Measurements from ENCODE around the gene FCRLB.

The FCRLB gene

DNA sequence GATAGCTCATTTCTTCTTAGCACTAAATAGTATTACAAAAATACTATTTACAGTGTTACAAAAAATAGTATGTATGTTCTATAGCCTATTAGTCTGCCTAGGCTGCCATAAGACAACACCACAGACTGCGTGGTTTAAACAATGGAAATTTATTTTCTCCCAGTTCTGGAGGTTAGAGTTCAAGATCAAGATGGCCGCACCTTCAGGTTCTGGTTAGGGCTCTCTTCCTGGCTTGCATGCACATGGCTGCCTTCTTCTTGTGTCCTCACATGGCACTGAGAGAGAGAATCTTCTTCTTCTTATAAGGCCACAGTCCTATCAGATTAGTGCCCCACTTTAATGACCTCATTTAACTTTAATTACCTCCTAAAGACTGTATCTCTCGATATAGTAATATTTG is 48.9 kb downstream of the FCRLB start:
- DNase-seq (ENCODE audit: low read depth in 1 of 2, low spot score in 1 of 2): no peak
- in situ Hi-C loops (cut with HindIII; ENCODE audit: low pct_unique_long_range_greater_than_20kb, low sequenced_read_pairs): no loop called here
- TF ChIP-seq JUND (IDR thresholded peaks at IDR 0.05; ENCODE audit: low read depth): no peak

DNA sequence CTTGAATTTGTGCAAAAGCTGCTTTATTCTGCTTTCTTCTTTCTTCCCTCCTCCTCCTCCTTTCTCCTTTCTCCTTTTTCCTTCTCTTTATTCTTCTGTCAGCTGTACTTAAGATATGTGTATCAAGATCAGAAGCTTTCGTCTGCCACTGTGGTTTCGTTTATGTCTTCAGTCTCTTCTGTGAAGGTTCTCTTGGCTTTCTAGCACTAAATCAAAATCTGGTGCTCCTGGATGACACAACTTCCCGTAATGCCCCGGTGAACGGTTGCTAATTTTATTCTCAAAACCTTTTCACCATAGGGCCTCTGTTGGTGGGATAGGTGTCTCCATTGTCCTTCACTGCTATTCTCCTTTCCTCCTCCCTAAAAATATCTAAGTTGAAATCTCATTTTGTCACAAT is 49.8 kb downstream of the FCRLB start:
- no peak for DNase-seq (ENCODE audit: low read depth in 1 of 2, low spot score in 1 of 2)
- no peak for TF ChIP-seq JUND (IDR thresholded peaks at IDR 0.05; ENCODE audit: low read depth)
- in situ Hi-C loops (cut with HindIII; ENCODE audit: low pct_unique_long_range_greater_than_20kb, low sequenced_read_pairs): no loop called here

DNA sequence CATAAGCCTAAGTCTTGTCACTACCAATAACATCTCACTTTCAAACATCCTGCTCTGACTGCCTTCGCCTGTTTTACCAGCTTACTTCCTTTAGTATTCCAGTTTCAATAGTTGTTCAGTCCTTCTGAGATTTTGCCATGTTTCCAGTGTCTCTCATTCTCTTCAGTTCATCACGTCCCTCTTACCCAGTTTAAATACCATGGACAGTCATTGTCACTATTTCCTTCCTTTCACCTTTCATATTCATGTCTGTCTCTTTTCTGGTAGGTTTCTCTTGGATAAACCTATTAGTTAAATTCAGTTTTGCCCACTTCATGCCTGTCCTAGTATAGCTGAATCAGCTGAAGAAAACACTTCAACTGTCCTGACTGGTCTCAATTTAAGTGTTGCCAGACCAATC is 50.6 kb downstream of the FCRLB start:
- no peak for TF ChIP-seq JUND (IDR thresholded peaks at IDR 0.05; ENCODE audit: low read depth)
- peak in 1 of 2 experiments; percentile 12 for DNase-seq (ENCODE audit: low read depth in 1 of 2, low spot score in 1 of 2)
- in situ Hi-C loops (cut with HindIII; ENCODE audit: low pct_unique_long_range_greater_than_20kb, low sequenced_read_pairs): no loop called here

DNA sequence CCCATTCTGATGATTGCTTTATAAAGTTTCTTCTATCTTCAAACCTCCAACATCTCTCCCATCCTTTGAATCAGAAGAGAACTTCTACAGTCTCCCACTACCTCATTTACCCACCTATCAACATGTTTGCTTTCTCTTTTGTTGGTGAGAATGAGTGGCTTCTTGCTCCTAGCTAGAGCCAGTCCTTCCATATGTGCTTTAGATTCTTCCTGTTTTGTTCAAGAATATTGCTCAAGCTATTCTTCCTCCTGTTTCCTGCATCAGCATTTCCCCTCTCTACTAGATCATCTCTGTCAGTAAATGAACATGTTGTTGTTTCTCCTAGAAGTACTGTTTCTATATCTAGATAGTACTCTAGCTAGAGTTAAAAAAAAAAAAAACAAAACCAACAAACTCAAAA is 51.1 kb downstream of the FCRLB start:
- in situ Hi-C loops (cut with HindIII; ENCODE audit: low pct_unique_long_range_greater_than_20kb, low sequenced_read_pairs): no loop called here
- DNase-seq (ENCODE audit: low read depth in 1 of 2, low spot score in 1 of 2): no peak
- TF ChIP-seq JUND (IDR thresholded peaks at IDR 0.05; ENCODE audit: low read depth): no peak

DNA sequence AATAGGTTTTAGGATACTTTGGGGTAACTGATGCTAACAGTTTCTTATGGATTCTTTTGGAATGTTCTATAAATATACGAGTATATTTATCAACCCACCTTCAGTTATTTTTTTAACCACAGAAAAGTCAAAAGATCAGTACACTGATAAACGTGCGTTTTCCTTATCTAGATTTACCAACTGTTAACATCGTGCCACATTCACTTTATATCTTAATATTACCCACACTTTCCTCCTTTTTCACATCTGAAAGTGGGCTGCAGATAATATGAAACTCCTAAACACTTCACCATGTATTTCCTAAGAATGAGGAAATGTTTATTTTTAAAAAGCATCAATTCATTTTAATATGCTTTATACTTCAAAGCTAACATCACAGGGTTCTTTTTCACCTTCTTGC is 52.4 kb downstream of the FCRLB start:
- in situ Hi-C loops (cut with HindIII; ENCODE audit: low pct_unique_long_range_greater_than_20kb, low sequenced_read_pairs): no loop called here
- no peak for TF ChIP-seq JUND (IDR thresholded peaks at IDR 0.05; ENCODE audit: low read depth)
- no peak for DNase-seq (ENCODE audit: low read depth in 1 of 2, low spot score in 1 of 2)

DNA sequence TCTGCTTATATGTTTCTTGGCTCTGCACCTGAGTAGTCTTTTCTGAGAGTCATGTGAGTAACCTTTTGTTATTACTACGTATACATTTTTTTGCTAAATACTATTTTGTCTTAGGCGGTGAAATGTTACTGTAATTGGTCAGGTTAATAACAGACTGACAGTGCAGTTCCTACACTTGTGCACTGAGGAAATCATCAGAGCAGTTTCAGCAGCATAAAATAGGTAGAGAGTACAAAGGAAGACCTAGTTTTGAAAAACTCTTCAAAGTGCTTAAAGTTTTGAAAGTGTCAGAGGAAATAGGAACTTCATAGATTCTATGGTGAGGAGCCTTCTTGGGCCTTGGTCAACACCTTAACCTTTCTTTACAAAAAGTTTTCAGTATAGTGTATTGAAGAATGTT is 55.9 kb downstream of the FCRLB start:
- TF ChIP-seq JUND (IDR thresholded peaks at IDR 0.05; ENCODE audit: low read depth): no peak
- in situ Hi-C loops (cut with HindIII; ENCODE audit: low pct_unique_long_range_greater_than_20kb, low sequenced_read_pairs): no loop called here
- no peak for DNase-seq (ENCODE audit: low read depth in 1 of 2, low spot score in 1 of 2)
